Effector memory CD4-positive, alpha-beta T cell (primary cell): Measurements from ENCODE around the gene SLC2A8.

ENCODE experiments used
- DNase-seq, 3 donors: peaks; one replicate each; pipeline ENCODE4 v3.0.0-alpha.2; 2020
- H3K27ac ChIP-seq: 2 replicates; pipeline ENCODE4 v1.7.0; 2013; ENCODE audit warnings: mild to moderate bottlenecking, low read length, moderate library complexity; ENCODE audit not compliant: insufficient read depth, poor library complexity, severe bottlenecking
- H3K27me3 ChIP-seq: replicated peaks from 2 replicates; pipeline ENCODE4 v1.7.0; 2013; ENCODE audit warnings: mild to moderate bottlenecking, low read length; ENCODE audit not compliant: insufficient read depth, control insufficient read depth, poor library complexity, severe bottlenecking
- H3K36me3 ChIP-seq: 2 replicates; pipeline ENCODE4 v1.7.0; 2013; ENCODE audit warnings: mild to moderate bottlenecking, low read length, moderate library complexity; ENCODE audit not compliant: control insufficient read depth, insufficient read depth
- H3K4me1 ChIP-seq: 2 replicates; pipeline ENCODE4 v1.7.0; 2013; ENCODE audit warnings: low read length, mild to moderate bottlenecking; ENCODE audit not compliant: control insufficient read depth, insufficient read depth, poor library complexity, severe bottlenecking
- H3K4me3 ChIP-seq: 2 replicates; pipeline ENCODE4 v1.7.0; 2013; ENCODE audit warnings: low read length, low read depth, mild to moderate bottlenecking; ENCODE audit not compliant: insufficient read depth, poor library complexity, severe bottlenecking
- H3K9me3 ChIP-seq: 2 replicates; pipeline ENCODE4 v1.7.0; 2013; ENCODE audit warnings: mild to moderate bottlenecking, low read length, moderate library complexity; ENCODE audit not compliant: control insufficient read depth

Gene SLC2A8

GRCh38 chr9:127426756-127427155, 29.8 kb downstream of the SLC2A8 start:
- no peaks in the 10 kb centered on the region for H3K27me3 ChIP-seq
- peaks cover 7% of the 10 kb centered on the region for H3K4me1 ChIP-seq
- H3K36me3 ChIP-seq: peaks cover 11% of the 10 kb centered on the region
- DNase-seq: no peak
- no peak overlapping the region for H3K27ac ChIP-seq
- no peaks in the 10 kb centered on the region for H3K9me3 ChIP-seq
- H3K4me3 ChIP-seq: no peak overlapping the region

GRCh38 chr9:127428348-127428747, 31.4 kb downstream of the SLC2A8 start:
- no peaks in the 10 kb centered on the region for H3K9me3 ChIP-seq
- no peaks in the 10 kb centered on the region for H3K27me3 ChIP-seq
- no peak for DNase-seq
- peaks cover 16% of the 10 kb centered on the region for H3K36me3 ChIP-seq
- H3K4me3 ChIP-seq: no peak overlapping the region
- no peak overlapping the region for H3K27ac ChIP-seq
- peaks cover 7% of the 10 kb centered on the region for H3K4me1 ChIP-seq

- peaks cover 32% of the 10 kb centered on the region for H3K36me3 ChIP-seq
- no peak overlapping the region for H3K4me3 ChIP-seq
- no peaks in the 10 kb centered on the region for H3K27me3 ChIP-seq
- H3K9me3 ChIP-seq: no peaks in the 10 kb centered on the region
- DNase-seq: no peak
- H3K4me1 ChIP-seq: peaks cover under 1% of the 10 kb centered on the region
- no peak overlapping the region for H3K27ac ChIP-seq
Measured at GRCh38 chr9:127430415-127430814, 33.4 kb downstream of the SLC2A8 start.

DNA sequence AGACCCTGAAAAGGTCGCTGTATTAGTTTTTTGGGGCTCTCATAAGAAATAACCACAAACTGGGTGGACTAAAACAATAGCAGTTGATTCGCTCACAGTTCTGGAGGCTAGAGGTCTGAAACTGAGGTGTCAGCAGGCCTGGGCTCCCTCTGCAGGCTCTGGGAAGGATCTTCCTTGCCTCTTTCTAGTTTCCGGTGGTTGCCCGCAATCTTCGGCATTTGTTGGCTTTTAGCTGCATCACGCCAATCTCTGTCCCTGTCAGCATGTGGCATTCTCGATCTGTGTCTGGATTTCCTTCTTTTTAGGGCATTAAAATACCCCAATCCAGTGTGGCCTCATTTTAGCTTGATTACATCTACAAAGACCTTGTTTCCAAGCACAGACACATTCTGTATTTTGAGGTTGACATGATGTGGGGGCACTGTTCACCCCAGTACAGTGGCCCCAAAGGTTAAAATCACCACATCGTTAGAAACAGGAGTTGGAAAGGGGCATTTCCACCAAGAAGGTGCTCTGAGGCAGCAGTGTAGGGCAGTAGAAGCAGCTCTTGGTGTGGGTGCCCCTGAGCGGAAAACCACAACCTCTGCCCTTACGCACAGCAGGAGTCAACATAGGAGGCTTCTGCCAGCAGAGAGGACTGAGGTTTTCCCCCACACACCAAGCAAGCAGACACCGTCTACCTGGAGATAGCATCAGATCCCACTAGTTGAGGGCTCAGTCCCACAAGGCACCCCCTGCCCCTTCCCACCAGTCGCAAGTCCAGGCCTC, 40.7 kb downstream of the SLC2A8 start:
- Histone ChIP-seq H3K36me3 (peaks cover 74% of the 10 kb centered on the region), H3K27ac (peak overlapping the region; percentile 20), H3K4me3 (no peak overlapping the region), H3K27me3 (no peaks in the 10 kb centered on the region), H3K4me1 (no peaks in the 10 kb centered on the region), H3K9me3 (no peaks in the 10 kb centered on the region)
- DNase-seq: peak; percentile 24 to 39 (median 25)

- no peaks in the 10 kb centered on the region for H3K4me1 ChIP-seq
- DNase-seq: no peak
- peaks cover 72% of the 10 kb centered on the region for H3K36me3 ChIP-seq
- no peaks in the 10 kb centered on the region for H3K27me3 ChIP-seq
- H3K4me3 ChIP-seq: no peak overlapping the region
- no peaks in the 10 kb centered on the region for H3K9me3 ChIP-seq
- H3K27ac ChIP-seq: no peak overlapping the region
Measured at GRCh38 chr9:127438394-127438793, 41.4 kb downstream of the SLC2A8 start.

- H3K27me3 ChIP-seq: no peaks in the 10 kb centered on the region
- H3K27ac ChIP-seq: no peak overlapping the region
- H3K4me1 ChIP-seq: peaks cover 7% of the 10 kb centered on the region
- no peaks in the 10 kb centered on the region for H3K9me3 ChIP-seq
- H3K36me3 ChIP-seq: peaks cover 67% of the 10 kb centered on the region
- DNase-seq: no peak
- H3K4me3 ChIP-seq: no peak overlapping the region
Measured at GRCh38 chr9:127444283-127444920, 47.4 kb downstream of the SLC2A8 start.

GRCh38 chr9:127444921-127445850, 48.2 kb downstream of the SLC2A8 start:
- no peak for DNase-seq
- Histone ChIP-seq H3K27ac (no peak overlapping the region), H3K9me3 (no peaks in the 10 kb centered on the region), H3K4me3 (no peak overlapping the region), H3K27me3 (no peaks in the 10 kb centered on the region), H3K4me1 (peaks cover 14% of the 10 kb centered on the region), H3K36me3 (peaks cover 66% of the 10 kb centered on the region)

GRCh38 chr9:127445851-127446712, 49.1 kb downstream of the SLC2A8 start:
- no peak overlapping the region for H3K4me3 ChIP-seq
- H3K36me3 ChIP-seq: peaks cover 58% of the 10 kb centered on the region
- H3K27ac ChIP-seq: no peak overlapping the region
- DNase-seq: no peak
- peaks cover 19% of the 10 kb centered on the region for H3K4me1 ChIP-seq
- no peaks in the 10 kb centered on the region for H3K27me3 ChIP-seq
- no peaks in the 10 kb centered on the region for H3K9me3 ChIP-seq

GRCh38 chr9:127446713-127447415, 49.9 kb downstream of the SLC2A8 start:
- Histone ChIP-seq H3K36me3 (peaks cover 55% of the 10 kb centered on the region), H3K27me3 (no peaks in the 10 kb centered on the region), H3K27ac (no peak overlapping the region), H3K4me1 (peaks cover 21% of the 10 kb centered on the region), H3K9me3 (no peaks in the 10 kb centered on the region), H3K4me3 (no peak overlapping the region)
- DNase-seq: no peak
